ENCODE measurements around the gene RPL36. TPM values are rescaled to one million over a fixed set of nuclear protein-coding genes. Genes with fewer than 3 reads are reported as not detected.

RPL36 gene
- total and polyA plus RNA-seq, 2 experiments from 2014 or later = 895 to 3,204 TPM

GRCh38 chr19:5643060-5643459, 47.0 kb upstream of the RPL36 start:
- H3K27ac ChIP-seq (ENCODE audit: low read depth) = 0 out of 2 replicates have a peak overlapping the region, but pooled peaks have one; percentile 32
- Mint-ChIP-seq H3K36me3 (ENCODE audit: low read depth) (peaks cover 71% of the 10 kb centered on the region), H3K27me3 (ENCODE audit: insufficient read depth, low read depth, poor library complexity) (no peaks in the 10 kb centered on the region), H3K9me3 (no peaks in the 10 kb centered on the region), H3K4me1 (no peaks in the 10 kb centered on the region; the same call in 2 of the 3 replicates), H3K4me3 (no peak overlapping the region), H3K27ac (no peak overlapping the region)
- no peaks in the 10 kb centered on the region for H3K4me1 ChIP-seq (ENCODE audit: insufficient read depth)
- TF ChIP-seq STAT1 (IDR thresholded peaks at IDR 0.05; ENCODE audit: unreplicated experiment) (no peak), JUNB (IDR thresholded peaks at IDR 0.05; ENCODE audit: unreplicated experiment) (no peak)
- TF ChIP-seq, protein P1, sequence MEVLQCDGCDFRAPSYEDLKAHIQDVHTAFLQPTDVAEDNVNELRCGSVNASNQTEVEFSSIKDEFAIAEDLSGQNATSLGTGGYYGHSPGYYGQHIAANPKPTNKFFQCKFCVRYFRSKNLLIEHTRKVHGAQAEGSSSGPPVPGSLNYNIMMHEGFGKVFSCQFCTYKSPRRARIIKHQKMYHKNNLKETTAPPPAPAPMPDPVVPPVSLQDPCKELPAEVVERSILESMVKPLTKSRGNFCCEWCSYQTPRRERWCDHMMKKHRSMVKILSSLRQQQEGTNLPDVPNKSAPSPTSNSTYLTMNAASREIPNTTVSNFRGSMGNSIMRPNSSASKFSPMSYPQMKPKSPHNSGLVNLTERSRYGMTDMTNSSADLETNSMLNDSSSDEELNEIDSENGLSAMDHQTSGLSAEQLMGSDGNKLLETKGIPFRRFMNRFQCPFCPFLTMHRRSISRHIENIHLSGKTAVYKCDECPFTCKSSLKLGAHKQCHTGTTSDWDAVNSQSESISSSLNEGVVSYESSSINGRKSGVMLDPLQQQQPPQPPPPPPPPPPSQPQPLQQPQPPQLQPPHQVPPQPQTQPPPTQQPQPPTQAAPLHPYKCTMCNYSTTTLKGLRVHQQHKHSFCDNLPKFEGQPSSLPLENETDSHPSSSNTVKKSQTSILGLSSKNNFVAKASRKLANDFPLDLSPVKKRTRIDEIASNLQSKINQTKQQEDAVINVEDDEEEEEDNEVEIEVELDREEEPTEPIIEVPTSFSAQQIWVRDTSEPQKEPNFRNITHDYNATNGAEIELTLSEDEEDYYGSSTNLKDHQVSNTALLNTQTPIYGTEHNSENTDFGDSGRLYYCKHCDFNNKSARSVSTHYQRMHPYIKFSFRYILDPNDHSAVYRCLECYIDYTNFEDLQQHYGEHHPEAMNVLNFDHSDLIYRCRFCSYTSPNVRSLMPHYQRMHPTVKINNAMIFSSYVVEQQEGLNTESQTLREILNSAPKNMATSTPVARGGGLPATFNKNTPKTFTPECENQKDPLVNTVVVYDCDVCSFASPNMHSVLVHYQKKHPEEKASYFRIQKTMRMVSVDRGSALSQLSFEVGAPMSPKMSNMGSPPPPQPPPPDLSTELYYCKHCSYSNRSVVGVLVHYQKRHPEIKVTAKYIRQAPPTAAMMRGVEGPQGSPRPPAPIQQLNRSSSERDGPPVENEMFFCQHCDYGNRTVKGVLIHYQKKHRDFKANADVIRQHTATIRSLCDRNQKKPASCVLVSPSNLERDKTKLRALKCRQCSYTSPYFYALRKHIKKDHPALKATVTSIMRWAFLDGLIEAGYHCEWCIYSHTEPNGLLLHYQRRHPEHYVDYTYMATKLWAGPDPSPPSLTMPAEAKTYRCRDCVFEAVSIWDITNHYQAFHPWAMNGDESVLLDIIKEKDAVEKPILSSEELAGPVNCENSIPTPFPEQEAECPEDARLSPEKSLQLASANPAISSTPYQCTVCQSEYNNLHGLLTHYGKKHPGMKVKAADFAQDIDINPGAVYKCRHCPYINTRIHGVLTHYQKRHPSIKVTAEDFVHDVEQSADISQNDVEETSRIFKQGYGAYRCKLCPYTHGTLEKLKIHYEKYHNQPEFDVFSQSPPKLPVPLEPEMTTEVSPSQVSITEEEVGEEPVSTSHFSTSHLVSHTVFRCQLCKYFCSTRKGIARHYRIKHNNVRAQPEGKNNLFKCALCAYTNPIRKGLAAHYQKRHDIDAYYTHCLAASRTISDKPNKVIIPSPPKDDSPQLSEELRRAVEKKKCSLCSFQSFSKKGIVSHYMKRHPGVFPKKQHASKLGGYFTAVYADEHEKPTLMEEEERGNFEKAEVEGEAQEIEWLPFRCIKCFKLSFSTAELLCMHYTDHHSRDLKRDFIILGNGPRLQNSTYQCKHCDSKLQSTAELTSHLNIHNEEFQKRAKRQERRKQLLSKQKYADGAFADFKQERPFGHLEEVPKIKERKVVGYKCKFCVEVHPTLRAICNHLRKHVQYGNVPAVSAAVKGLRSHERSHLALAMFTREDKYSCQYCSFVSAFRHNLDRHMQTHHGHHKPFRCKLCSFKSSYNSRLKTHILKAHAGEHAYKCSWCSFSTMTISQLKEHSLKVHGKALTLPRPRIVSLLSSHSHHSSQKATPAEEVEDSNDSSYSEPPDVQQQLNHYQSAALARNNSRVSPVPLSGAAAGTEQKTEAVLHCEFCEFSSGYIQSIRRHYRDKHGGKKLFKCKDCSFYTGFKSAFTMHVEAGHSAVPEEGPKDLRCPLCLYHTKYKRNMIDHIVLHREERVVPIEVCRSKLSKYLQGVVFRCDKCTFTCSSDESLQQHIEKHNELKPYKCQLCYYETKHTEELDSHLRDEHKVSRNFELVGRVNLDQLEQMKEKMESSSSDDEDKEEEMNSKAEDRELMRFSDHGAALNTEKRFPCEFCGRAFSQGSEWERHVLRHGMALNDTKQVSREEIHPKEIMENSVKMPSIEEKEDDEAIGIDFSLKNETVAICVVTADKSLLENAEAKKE (CRISPR knock-in tag; IDR thresholded peaks at IDR 0.05) = no peak
- H3F3A ChIP-seq (replicated peaks; ENCODE audit: low read depth) = peaks cover 13% of the 10 kb centered on the region; the same call in 1 of the 2 replicates
- H3K4me3 ChIP-seq = no peak overlapping the region
- H3K27me3 ChIP-seq (ENCODE audit: insufficient read depth) = no peaks in the 10 kb centered on the region
- no peak overlapping the region for H3K4me2 ChIP-seq
- peaks cover 52% of the 10 kb centered on the region for H3K36me3 ChIP-seq (ENCODE audit: insufficient read depth)
- DNase-seq (ENCODE audit: low spot score) (no peak), ATAC-seq (no peak)
- no peak overlapping the region for H2AFZ ChIP-seq
- H3K9me2 ChIP-seq (ENCODE audit: insufficient read depth) = no peaks in the 10 kb centered on the region
- peaks cover 90% of the 10 kb centered on the region for H3K79me2 ChIP-seq (replicated peaks; ENCODE audit: insufficient read depth)
- H4K20me1 ChIP-seq (replicated peaks; ENCODE audit: insufficient read depth) = peaks cover 85% of the 10 kb centered on the region

DNA sequence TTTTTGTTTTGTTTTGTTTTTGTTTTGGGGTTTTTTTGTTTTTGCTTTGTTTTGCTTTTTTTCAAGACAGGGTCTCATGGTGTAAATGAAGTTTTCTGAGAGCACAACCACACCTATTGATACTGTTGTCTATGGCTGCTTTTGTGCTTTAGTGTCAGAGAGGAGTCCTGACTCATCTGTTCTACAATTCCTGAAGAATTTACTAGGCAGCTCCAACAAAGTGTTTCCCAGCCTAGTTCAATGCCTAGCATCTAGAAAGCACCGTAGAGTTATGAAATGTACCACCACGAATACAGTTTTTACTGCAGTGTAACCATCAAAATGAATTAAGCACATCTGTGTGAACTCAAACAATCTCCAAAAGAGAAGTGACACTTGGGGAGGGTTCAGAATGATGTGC, 46.1 kb upstream of the RPL36 start:
- DNase-seq (ENCODE audit: low spot score) (no peak), ATAC-seq (no peak)
- H3K36me3 Mint-ChIP-seq (ENCODE audit: low read depth) = peaks cover 77% of the 10 kb centered on the region
- Histone ChIP-seq H3K4me2 (no peak overlapping the region), H2AFZ (no peak overlapping the region), H3F3A (replicated peaks; ENCODE audit: low read depth) (peaks cover 13% of the 10 kb centered on the region; the same call in 1 of the 2 replicates), H3K79me2 (replicated peaks; ENCODE audit: insufficient read depth) (peaks cover 83% of the 10 kb centered on the region), H3K4me3 (no peak overlapping the region), H3K4me1 (ENCODE audit: insufficient read depth) (no peaks in the 10 kb centered on the region), H4K20me1 (replicated peaks; ENCODE audit: insufficient read depth) (peaks cover 80% of the 10 kb centered on the region), H3K27ac (ENCODE audit: low read depth) (no peak overlapping the region), H3K27me3 (ENCODE audit: insufficient read depth) (no peaks in the 10 kb centered on the region), H3K9me2 (ENCODE audit: insufficient read depth) (no peaks in the 10 kb centered on the region), H3K36me3 (ENCODE audit: insufficient read depth) (peaks cover 55% of the 10 kb centered on the region)
- H3K27ac Mint-ChIP-seq = peak overlapping the region; percentile 11; the same call in 1 of the 2 replicates
- no peak overlapping the region for H3K4me3 Mint-ChIP-seq
- H3K9me3 Mint-ChIP-seq = no peaks in the 10 kb centered on the region
- TF ChIP-seq ZNF114 (CRISPR knock-in tag; IDR thresholded peaks at IDR 0.05) = no peak
- no peak for TF ChIP-seq EZH2 (IDR thresholded peaks at IDR 0.05; ENCODE audit: low read depth, unreplicated experiment)
- no peak for TF ChIP-seq JUNB (IDR thresholded peaks at IDR 0.05; ENCODE audit: unreplicated experiment)
- TF ChIP-seq NANOG (IDR thresholded peaks at IDR 0.05; ENCODE audit: borderline replicate concordance) = no peak
- TF ChIP-seq POLR2AphosphoS5 (IDR thresholded peaks at IDR 0.05; ENCODE audit: low read depth) = no peak
- no peak for TF ChIP-seq EZH2phosphoT487 (IDR thresholded peaks at IDR 0.05; ENCODE audit: unreplicated experiment)
- H3K27me3 Mint-ChIP-seq (ENCODE audit: insufficient read depth, low read depth, poor library complexity) = no peaks in the 10 kb centered on the region
- no peaks in the 10 kb centered on the region; the same call in 2 of the 3 replicates for H3K4me1 Mint-ChIP-seq
